ENCODE measurements around the gene ACR. TPM values are rescaled to one million over a fixed set of nuclear protein-coding genes. Genes with fewer than 3 reads are reported as not detected.

ACR gene
- total RNA-seq, 2 donors from 2014 or later = not detected

- DNase-seq (peak in 1 of 4 donors; percentile 5), ATAC-seq (no peak)
- Histone ChIP-seq H3K27me3 (peaks cover 0 to 2% of the 10 kb centered on the region in 2 donors), H3K9me3 (no peaks in the 10 kb centered on the region), H3K4me1 (peaks cover 4% of the 10 kb centered on the region), H3K27ac (no peak overlapping the region), H3K4me3 (no peak overlapping the region), H3K36me3 (replicated peaks in 1 of 2; ENCODE audit: insufficient read depth in 1 of 2, low read depth in 2 of 2) (no peaks in the 10 kb centered on the region)
- 88 to 92% methylated on average over 14 of the region's 14 CpGs for WGBS, 2 donors
- TF ChIP-seq CTCF (IDR thresholded peaks at IDR 0.05) (no peak), POLR2A (IDR thresholded peaks at IDR 0.05) (no peak)
- intact Hi-C loops (cut with DNase I) = no loop called here
Observed at GRCh38 chr22:50726643-50727340, 11.2 kb upstream of the ACR start.

GRCh38 chr22:50727678-50728522 is 10.1 kb upstream of the ACR start:
- H3K4me1 ChIP-seq = peaks cover 10% of the 10 kb centered on the region
- 79 to 81% methylated on average over 21 to 22 of the region's 23 CpGs for WGBS, 2 donors
- intact Hi-C loops (cut with DNase I) = no loop called here
- peaks cover 0 to 5% of the 10 kb centered on the region in 2 donors for H3K27me3 ChIP-seq
- no peak overlapping the region for H3K4me3 ChIP-seq
- TF ChIP-seq CTCF (IDR thresholded peaks at IDR 0.05) = no peak
- no peak for TF ChIP-seq POLR2A (IDR thresholded peaks at IDR 0.05)
- no peaks in the 10 kb centered on the region for H3K36me3 ChIP-seq (replicated peaks in 1 of 2; ENCODE audit: insufficient read depth in 1 of 2, low read depth in 2 of 2)
- no peak overlapping the region for H3K27ac ChIP-seq
- DNase-seq (peak in 1 of 4 donors; percentile 3), ATAC-seq (no peak)
- no peaks in the 10 kb centered on the region for H3K9me3 ChIP-seq

DNA sequence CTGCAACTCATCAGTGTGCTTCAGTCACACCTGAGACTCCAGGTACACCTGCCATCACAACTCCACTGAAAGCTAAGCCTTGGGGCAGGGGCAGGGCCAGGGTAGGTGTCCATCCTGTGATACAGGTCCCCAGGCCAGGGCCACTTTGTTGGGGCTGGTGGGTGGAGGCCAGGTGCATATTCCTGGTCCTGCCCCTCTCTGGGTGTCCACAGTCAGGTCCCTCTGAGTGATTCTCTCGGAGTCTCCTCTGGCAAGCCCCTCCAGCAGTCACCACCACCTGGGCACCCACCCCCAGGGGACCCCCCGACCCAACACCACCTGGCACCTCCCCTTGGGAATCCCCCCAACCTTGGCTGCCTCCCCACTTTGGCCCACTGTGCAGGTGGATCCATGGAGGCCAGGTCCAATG is 9.5 kb upstream of the ACR start:
- Histone ChIP-seq H3K36me3 (replicated peaks in 1 of 2; ENCODE audit: insufficient read depth in 1 of 2, low read depth in 2 of 2) (no peaks in the 10 kb centered on the region), H3K9me3 (no peaks in the 10 kb centered on the region), H3K4me1 (peaks cover 10% of the 10 kb centered on the region), H3K4me3 (no peak overlapping the region), H3K27me3 (peaks cover 0 to 5% of the 10 kb centered on the region in 2 donors), H3K27ac (no peak overlapping the region)
- ATAC-seq (no peak), DNase-seq (peak in 1 of 4 donors; percentile 10)
- no peak for TF ChIP-seq CTCF (IDR thresholded peaks at IDR 0.05)
- TF ChIP-seq POLR2A (IDR thresholded peaks at IDR 0.05) = no peak
- WGBS, 2 donors = 50 to 60% methylated on average over 1 to 2 of the region's 2 CpGs
- intact Hi-C loops (cut with DNase I) = no loop called here

GRCh38 chr22:50729391-50730012 is 8.5 kb upstream of the ACR start:
- DNase-seq (peak in 1 of 4 donors; percentile 10), ATAC-seq (no peak)
- WGBS, 2 donors = 70 to 75% methylated on average over 21 of the region's 21 CpGs
- H3K36me3 ChIP-seq (replicated peaks in 1 of 2; ENCODE audit: insufficient read depth in 1 of 2, low read depth in 2 of 2) = no peaks in the 10 kb centered on the region
- TF ChIP-seq CTCF (IDR thresholded peaks at IDR 0.05) (no peak), POLR2A (IDR thresholded peaks at IDR 0.05) (no peak)
- H3K9me3 ChIP-seq = no peaks in the 10 kb centered on the region
- no peak overlapping the region for H3K27ac ChIP-seq
- no peak overlapping the region for H3K4me3 ChIP-seq
- peaks cover 10% of the 10 kb centered on the region for H3K4me1 ChIP-seq
- peaks cover 0 to 5% of the 10 kb centered on the region in 2 donors for H3K27me3 ChIP-seq
- intact Hi-C loops (cut with DNase I) = no loop called here

Measured in body of pancreas (tissue), 4 donors.